GM18951 (cell line): ENCODE results near the gene PGM2L1.

Source experiments
- POLR2A ChIP-seq: IDR thresholded peaks from 4 replicates; pipeline ENCODE4 v1.6.1; 2011; ENCODE audit warnings: mild to moderate bottlenecking; ENCODE audit not compliant: insufficient read length, insufficient read depth; ENCODE audit errors: extremely low read depth
- in situ Hi-C: fragments of 300-500 bp; cut with MboI; formaldehyde crosslinking; loops from one replicate; pipeline ENCODE4 v1.12.0; 2022; ENCODE audit warnings: low sequenced_read_pairs, mixed read lengths, inconsistent platforms; ENCODE audit not compliant: unreplicated experiment

PGM2L1 gene

GRCh38 chr11:74398244-74399159 is at the start of gene PGM2L1:
TSS of gene PGM2L1 (minus strand) at chr11:74398433. CDS start at chr11:74398161, 272 bp downstream.
- peak; percentile 71 for TF ChIP-seq POLR2A
- in situ Hi-C loops: no loop called here

- in situ Hi-C loops: no loop called here
- TF ChIP-seq POLR2A: no peak
Measured at GRCh38 chr11:74447720-74448119, 49.5 kb upstream of the PGM2L1 start.

GRCh38 chr11:74446532-74446938 is 48.3 kb upstream of the PGM2L1 start:
- in situ Hi-C loops: no loop called here
- no peak for TF ChIP-seq POLR2A

- in situ Hi-C loops: no loop called here
- TF ChIP-seq POLR2A: no peak
Measured at GRCh38 chr11:74444173-74444826, 46.1 kb upstream of the PGM2L1 start.

- TF ChIP-seq POLR2A: no peak
- in situ Hi-C loops: no loop called here
Measured at GRCh38 chr11:74443071-74443864, 45.0 kb upstream of the PGM2L1 start.

GRCh38 chr11:74442636-74443035 is 44.4 kb upstream of the PGM2L1 start:
- in situ Hi-C loops: no loop called here
- TF ChIP-seq POLR2A: no peak

- in situ Hi-C loops: no loop called here
- TF ChIP-seq POLR2A: no peak
Measured at GRCh38 chr11:74438681-74439080, 40.4 kb upstream of the PGM2L1 start.

- in situ Hi-C loops: no loop called here
- TF ChIP-seq POLR2A: no peak
Measured at GRCh38 chr11:74437441-74438042, 39.3 kb upstream of the PGM2L1 start.

GRCh38 chr11:74434528-74434927 is 36.3 kb upstream of the PGM2L1 start:
- TF ChIP-seq POLR2A: no peak
- in situ Hi-C loops: no loop called here

- in situ Hi-C loops: no loop called here
- TF ChIP-seq POLR2A: no peak
Measured at GRCh38 chr11:74429205-74429604, 31.0 kb upstream of the PGM2L1 start.

GRCh38 chr11:74427384-74427886 is 29.2 kb upstream of the PGM2L1 start:
- TF ChIP-seq POLR2A: no peak
- in situ Hi-C loops: no loop called here

GRCh38 chr11:74425100-74425499 is 26.9 kb upstream of the PGM2L1 start:
- TF ChIP-seq POLR2A: no peak
- in situ Hi-C loops: no loop called here

- TF ChIP-seq POLR2A: no peak
- in situ Hi-C loops: no loop called here
Measured at GRCh38 chr11:74418509-74418895, 20.3 kb upstream of the PGM2L1 start.
